Fibroblast of skin of scalp (primary cell): ENCODE data around the gene WASHC2C.
"Not testable (repeated sequence)": the region's sequence is repeated elsewhere in the genome, so short reads cannot be mapped to it uniquely, and the experiment has no call there.

Experiments
- DNase-seq: peaks from one replicate; pipeline ENCODE4 v3.0.0-alpha.2; 2013

The WASHC2C gene

DNA sequence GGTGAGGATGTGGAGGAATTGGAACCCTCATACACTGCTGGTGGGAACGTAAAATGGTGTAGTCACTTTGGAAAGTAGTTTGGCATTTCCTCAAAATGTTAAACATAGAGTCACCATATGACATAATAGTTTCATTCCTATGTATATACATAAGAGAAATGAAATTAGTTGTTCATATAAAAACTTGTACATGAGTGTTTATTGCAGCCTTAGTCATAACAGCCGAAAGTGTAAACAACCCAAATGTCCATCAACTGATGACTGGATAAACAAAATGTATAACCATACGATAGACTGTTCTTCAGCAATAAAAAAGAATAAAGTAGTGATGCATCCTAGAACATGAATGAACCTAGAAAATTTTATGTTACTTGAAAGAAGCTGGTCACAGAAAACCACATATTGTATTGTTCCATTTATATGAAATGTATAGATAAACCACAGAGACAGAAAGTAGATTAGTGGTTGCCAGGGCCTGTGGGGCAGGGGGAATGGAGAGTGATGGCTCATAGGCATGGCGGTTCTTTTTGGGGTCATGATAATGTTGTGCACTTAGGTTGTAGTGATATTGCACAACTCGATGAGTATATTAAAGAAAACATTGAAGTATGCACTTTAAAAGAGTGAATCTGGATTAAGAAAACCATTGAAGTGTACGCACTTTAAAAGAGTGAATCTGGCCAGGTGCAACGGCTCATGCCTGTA, 44.8 kb downstream of the WASHC2C start:
- not testable (repeated sequence) for DNase-seq

DNA sequence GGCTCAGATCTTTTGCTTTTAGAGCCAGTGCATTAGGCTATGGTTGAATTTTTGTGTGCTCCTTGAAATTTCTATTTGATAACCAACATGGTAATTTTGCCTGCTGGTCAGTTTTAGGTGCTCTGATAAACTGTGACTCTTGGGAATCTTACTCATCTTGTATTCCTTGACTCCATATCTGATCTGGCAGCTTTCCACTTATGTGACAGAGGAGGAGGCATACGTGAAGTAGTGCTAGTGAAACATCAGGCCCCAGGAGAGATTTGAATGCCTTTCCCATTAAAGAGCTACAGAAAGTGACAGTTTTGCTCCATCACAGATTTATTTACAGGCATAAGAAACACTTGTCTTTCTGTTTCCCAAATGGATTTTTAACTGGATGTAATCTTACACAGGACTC, 59.2 kb downstream of the WASHC2C start:
- DNase-seq: not testable (repeated sequence)

DNA sequence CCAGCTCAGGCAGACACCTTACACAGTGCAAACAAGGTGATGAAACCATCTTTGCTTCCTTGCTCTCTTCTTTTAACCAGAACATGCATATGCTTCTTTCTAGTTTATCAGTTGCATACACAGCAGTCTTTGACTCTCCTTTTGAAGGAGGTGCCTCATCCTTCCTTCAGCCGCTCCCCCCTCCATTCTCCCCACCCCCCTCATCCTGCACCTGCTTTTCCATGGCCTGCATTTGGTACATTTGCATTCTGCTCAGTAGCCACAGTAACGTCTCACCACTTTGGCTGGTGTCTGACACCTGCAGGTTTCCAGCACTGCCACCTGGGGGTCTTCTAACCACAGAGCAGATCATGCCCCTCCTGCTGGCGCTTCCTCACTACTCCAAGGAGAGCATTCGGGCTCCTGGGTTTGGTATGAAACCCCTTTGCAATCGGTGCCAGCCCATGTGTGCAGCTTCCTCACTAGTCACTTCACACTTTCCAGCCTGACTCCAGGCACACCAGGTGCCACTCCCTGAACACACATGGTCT, 60.2 kb downstream of the WASHC2C start:
- not testable (repeated sequence) for DNase-seq

DNA sequence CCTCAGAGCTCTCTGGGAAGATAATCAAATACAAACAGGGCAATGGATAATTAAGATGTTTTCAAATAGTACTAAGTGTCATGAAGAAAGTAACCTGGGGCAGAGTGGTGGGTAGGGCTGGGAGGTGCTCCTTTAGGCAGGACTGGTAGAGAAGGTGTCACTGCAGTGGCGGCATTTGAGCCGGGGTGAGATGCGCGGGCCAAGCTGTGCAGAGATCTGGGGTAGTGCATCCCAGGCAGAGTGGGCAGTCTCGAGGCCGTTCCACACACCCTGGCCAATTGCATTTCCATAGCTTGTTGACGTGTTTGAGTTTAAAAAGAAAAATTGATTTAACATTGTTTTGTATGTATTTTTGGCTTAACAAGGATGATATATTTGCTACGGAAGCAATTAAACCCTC, 62.9 kb downstream of the WASHC2C start:
- not testable (repeated sequence) for DNase-seq

DNA sequence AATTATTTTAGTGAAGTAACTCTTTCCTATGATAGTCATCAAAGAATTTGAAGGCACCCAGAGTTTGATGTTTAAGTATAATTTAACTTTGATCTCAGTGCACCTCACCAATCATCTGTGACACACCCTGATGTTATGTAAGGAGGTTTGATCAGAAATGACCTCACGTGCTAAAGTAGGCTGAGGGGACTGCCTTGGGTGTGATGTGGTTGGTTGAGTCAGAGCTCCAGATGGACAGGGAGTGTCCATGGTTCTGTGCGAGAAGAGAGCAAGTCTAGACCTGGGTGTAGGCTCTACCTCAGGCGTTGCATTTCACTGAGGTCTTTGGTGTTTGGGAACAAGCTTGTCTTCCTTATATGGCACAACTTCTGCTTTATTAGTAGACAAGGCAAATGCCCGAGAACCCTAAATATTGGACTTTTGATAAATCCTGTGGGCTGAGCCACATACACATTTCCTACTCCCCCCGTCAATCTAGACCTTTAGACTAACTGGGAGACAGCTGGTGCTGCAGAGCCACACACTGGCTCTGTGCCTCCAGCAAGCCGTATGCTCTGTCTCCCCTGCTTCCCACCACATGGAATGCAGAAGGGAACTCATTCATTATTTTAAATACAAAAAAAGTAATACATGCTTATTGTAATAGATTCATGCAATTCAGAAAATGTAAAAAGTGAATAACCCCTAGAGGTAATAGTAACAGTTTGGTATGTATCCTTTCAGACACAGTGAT, 63.8 kb downstream of the WASHC2C start:
- not testable (repeated sequence) for DNase-seq

DNA sequence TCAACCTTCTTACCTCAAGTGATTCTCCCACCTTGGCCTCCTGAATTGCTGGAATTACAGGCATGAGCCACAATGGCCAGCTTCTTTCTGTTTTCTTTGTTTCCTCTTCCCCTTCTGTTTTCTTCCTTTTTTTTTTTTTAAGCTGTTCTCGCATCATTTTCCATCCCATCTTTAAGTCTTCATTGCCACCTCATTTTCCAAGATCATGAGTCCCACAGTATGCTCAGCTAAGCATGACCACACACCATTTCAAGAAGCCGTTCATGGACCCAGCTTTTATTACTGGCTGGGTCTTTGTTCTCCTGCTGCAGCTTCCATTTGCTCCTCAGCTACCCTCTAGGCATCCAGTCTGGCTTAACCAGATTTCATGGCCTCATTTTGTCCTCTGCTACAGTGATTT, 67.7 kb downstream of the WASHC2C start:
- not testable (repeated sequence) for DNase-seq

DNA sequence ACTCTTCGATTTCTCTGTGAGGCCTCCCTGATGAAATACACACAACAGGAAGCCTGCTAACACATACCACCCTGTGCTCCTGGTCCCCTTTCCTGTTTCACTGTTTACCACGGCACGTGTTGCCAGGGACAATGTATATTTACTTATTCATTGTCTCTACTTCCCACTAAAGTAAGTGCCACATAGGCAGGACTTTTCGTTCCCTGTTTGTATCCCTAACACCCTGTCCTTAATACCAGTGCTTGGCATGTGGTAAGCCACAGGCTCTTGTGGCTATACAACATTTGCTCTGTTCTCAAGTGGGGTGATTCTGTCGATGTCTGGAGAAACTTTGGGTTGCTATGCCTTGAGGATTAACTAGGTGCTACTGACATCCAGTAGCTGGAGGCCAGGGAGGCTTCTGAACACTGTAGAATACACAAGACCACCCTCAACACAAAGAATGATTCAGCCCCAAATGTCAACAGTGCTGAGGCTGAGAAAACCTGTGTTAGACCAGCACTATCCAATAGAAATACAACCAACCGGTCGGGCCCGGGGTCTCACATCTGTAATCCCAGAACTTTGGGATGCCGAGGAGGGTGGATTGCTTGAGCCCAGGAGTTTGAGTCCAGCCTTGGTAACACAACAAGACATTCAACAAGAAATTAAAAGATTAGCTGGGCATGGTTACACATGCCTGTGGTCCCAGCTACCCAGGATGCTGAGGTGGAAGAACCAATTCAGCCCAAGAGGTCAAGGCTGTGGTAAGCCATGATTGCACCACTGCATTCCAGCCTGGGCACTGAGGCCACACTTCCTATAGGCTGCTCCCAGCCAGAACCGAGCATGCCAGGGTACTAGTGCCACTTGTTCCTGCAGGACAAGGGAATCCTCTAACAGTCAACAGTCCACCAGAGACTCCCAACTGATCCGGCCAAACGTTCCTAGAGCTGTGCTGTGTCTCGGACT, 76.3 kb downstream of the WASHC2C start:
- peak; percentile 19 for DNase-seq

DNA sequence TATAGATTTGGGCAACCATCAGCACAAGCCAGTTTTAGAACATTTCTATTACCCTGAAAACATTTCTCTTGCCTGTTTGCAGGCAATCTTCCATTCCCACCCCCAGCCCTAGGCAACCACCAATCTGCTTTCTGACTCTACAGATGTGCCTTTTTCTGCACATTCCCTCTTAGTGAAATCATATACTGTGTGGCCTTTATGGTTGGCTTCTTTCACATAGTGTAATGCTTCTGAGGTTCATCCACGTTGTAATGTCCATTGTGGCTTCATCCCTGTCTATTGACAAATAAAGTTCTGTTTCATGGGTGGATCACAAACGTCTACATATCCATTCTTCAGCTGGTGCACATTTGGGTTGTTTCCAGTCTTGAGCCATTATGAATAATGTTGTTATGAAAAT, 77.9 kb downstream of the WASHC2C start:
- not testable (repeated sequence) for DNase-seq

DNA sequence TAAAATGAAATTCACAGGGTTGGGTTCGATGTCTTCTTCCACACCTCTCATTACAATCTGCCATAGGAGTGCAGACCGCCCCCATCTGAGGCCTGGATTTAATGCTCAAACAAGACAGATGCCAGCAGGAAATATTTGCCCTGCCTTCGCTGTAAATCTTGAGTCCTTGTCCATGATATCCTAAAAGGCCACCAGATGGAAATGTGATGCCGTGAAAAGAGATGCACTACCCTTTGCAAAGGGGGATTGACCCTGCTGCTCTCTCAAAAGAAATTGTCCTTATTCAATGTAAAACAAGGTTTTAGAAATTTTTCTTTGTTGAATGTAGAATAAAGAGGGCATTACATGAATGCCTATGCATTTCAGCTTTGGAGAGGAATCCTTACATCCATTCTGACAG, 82.8 kb downstream of the WASHC2C start:
- DNase-seq: peak; percentile 13

DNA sequence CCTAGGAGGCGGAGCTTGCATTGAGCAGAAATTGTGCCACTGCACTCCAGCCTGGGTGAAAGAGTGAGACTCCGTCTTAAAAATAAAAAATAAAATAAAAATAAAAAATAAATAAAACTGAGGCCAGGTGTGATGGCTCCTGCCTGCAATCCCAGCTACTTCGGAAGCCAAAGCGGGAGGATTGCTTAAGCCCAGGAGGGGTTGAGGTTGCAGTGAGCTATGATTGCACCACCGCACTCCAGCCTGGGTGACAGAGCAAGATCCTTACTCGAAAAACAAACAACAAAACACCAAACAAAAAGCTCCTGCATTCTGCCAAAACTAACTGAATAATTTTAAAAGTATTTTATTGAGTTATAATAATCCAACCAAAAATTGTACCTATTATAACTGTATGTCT, 84.0 kb downstream of the WASHC2C start:
- no peak for DNase-seq

DNA sequence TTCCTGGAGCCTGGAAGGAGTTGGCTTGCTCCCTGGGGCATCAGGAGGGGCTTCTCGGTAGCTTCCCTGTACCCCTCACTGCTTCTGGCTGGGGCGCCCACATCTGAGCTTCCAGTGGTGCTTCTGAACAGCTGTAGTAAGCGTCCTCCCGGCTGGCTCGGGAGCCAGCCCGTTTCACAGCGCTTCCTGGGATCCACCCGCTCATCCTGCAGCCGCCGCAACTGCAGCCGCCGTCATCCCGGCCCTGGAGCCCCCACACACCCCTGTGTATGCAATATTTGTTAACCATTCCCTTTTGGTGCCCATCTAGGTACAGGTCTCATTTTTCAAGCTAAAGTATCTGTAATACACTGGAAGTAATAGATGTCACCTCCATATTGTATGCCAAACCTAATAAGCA, 85.9 kb downstream of the WASHC2C start:
- DNase-seq: not testable (repeated sequence)

DNA sequence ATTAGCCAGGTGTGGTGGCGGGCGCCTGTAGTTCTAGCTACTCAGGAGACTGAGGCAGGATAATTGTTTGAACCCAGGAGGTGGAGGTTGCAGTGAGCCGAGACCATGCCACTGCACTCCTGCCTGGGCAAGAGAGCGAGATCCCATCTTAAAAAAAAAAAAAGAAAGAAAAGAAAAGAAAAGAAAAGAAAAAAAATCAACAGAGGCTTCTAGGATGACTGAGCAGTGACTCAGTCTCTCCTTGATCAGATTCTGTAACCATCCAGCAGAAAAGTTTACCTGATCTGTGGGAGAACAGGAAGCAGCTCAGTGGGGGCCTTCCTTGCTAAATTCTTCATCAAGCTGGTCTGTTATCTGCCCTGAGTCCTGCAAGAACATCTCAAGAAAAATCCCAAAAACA, 87.1 kb downstream of the WASHC2C start:
- DNase-seq: not testable (repeated sequence)

DNA sequence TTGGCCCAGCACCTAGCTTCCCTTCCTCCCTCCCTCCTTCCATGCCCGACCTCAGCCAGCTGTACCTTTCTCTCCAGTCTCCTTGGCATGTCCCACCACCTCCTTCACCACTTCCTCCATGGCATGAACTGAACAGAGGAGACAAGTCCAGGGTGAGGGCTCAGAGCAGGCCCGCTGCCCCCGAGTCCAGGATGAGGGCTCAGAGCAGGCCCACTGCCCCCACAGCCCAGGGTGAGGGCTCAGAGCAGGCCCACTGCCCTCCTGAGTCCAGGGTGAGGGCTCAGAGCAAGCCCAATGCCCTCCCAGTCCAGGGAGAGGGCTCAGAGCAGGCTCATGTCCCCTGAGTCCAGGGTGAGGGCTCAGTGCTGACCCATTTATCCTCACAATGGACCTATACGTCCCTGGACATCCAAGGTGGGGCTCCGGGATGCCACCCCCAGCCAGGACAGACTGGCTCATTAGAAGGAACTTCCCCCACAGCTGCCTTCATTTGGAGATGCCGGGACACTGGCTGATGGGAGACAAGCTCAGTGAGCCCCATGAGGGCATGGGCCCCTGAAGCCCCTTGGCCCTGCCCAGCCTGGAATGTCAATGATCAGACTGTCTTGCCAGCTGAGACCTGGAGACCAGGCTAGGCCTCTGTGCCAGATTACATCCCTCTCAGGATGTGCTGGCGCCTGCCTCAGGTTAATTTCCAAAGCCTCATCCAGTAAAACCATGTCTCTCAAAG, 90.2 kb downstream of the WASHC2C start:
- no peak for DNase-seq

DNA sequence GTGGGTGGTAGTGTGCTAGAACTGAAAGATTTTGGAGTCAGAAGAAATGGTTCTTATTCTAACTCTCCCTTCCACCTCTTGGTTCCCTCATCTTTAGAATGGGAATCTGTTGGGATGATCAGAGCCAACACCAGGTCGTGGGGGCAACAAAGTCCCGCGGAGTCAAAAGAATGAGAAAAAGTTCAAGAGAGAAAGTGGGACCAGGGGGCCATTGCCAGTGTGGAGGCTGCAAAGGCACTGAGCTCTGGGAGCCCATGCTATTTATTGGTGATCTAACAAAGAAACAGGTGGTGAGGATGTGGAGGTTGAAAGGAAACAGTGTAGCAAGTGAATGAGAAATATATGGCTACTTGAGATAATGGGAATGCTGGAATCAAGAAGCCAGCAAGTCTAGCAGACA, 90.8 kb downstream of the WASHC2C start:
- no peak for DNase-seq

DNA sequence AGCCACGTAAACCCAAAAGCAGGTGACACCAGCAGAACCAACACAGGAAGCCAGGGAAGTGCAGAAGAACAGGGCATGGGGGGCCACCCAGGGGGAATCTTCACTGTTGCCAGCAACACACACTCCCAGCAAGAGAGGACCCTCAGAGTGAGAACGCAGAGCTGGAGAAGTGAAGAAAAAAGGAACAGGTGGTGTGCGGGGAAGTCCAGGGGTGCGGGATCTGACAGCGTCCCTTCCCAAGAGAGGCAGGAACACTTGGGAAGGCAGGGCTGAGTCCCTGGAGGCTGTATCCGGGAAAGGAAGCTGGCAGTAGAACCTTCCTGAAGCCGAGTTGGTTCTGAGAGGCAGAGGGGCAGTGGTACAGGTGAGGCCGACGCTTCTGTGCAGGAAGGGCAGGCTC, 92.5 kb downstream of the WASHC2C start:
- no peak for DNase-seq

DNA sequence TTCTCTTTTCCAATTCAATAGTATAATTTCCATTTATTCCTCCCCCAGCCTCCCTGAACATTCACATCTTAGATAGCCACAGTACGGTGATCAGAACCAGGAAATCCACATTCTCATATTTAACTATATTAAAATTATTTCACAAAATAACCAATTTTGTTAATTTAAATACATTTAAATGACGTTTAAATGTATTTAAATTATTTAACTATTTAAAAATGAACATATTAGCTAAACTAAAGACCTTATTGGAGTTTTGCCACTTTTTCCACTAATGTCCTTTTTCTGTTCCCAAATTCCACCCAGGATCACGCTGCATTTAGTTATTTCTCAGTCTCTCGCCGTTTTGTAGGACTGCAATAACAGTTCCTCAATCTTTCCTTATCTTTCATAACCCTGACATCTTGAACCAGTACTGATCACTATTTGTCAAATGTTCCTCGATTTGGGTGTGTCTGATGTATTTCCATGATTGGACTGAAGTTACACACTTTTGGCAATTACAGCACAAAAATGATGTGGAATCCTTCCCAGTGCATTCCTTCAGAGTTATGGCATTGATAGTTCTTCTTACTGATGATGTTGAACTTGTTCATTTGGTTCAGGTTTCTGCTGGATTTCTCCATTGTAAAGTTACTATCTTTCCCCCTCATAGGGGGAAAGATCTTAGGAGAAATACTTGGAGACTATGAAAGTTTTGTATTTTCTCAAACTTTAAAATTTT, 93.2 kb downstream of the WASHC2C start:
- DNase-seq: not testable (repeated sequence)

DNA sequence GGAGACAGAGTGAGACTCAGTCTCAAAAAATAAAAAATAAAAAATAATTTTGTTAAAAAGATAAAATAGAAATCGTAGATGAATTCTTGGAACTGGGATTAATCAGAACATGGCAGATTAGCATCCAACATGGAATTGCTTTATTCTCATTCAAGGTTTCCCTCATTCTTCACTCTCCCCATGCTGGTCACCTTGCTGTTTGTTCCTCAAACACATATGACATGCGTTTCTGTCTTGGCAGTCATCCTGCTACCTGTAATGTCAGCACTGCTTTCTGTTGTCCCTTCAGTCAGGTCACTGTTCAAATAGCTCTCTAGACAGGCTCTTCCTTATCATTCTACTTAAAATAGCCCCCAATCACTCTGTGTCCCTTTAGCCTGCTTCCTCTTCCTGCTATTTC, 95.9 kb downstream of the WASHC2C start:
- not testable (repeated sequence) for DNase-seq
